ENCODE measurements around the gene SLC41A3.

DNA sequence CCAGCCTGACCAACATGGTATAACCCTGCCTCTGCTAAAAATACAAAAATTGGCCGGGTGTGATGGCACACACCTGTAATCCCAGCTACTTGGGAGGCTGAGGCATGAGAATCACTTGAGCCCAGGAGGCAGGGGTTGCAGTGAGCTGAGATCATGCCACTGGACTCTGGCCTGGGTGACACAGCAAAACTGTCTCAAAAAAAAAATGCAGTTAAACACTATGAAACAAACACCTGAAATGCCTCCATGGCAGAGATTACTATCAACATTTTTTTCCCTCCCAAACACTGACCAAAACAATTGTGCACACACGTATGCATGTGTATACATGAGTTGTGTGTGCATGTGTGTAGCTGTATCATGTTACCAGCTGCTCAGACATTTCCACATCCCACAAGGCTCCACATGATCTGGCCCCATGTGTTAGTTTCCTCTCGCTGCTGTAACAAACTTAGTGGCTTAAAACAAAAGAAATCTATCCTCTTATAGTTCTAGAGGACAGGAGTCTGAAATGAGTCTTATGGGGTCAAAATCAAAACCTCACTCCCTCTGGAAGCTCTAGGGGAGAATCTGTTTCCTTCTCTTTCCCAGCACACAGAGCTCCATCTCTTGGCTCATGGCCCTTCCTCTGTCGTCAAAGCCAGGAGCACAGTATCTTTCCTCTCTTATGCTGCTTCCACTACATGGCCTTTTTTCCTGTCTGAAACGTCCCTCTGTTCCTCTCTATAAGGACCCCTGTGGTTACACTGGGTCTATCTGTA is 34.5 kb downstream of the SLC41A3 start:
- TF ChIP-seq, protein P1, sequence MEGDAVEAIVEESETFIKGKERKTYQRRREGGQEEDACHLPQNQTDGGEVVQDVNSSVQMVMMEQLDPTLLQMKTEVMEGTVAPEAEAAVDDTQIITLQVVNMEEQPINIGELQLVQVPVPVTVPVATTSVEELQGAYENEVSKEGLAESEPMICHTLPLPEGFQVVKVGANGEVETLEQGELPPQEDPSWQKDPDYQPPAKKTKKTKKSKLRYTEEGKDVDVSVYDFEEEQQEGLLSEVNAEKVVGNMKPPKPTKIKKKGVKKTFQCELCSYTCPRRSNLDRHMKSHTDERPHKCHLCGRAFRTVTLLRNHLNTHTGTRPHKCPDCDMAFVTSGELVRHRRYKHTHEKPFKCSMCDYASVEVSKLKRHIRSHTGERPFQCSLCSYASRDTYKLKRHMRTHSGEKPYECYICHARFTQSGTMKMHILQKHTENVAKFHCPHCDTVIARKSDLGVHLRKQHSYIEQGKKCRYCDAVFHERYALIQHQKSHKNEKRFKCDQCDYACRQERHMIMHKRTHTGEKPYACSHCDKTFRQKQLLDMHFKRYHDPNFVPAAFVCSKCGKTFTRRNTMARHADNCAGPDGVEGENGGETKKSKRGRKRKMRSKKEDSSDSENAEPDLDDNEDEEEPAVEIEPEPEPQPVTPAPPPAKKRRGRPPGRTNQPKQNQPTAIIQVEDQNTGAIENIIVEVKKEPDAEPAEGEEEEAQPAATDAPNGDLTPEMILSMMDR (conservative IDR thresholded peaks at IDR 0.05; ENCODE audit: low read length): no peak
- TF ChIP-seq EZH2phosphoT487 (IDR thresholded peaks at IDR 0.05; ENCODE audit: borderline replicate concordance): no peak

Data from Loucy (cell line).